Transverse colon (tissue), 4 donors: Measurements from ENCODE around the gene DST. TPM values are rescaled to one million over a fixed set of nuclear protein-coding genes. Genes with fewer than 3 reads are reported as not detected.

Experiments
- DNase-seq: peaks from one replicate; pipeline ENCODE4 v3.0.0-alpha.2; 2019
- H3K27ac ChIP-seq, 4 donors: fragments of 200-600 bp; sonication (generic); 2 replicates each; pipeline ENCODE4 v1.5.1; 2016 to 2018; ENCODE audit warnings: inconsistent platforms in 4 of 4
- H3K27me3 ChIP-seq: fragments of 200-600 bp; sonication (generic); 2 replicates; pipeline ENCODE4 v1.5.1; 2017; ENCODE audit warnings: inconsistent platforms
- H3K36me3 ChIP-seq, 4 donors: fragments of 200-600 bp; sonication (generic); 2 replicates each; pipeline ENCODE4 v1.5.1; 2017 to 2019; ENCODE audit warnings: inconsistent platforms in 4 of 4
- H3K4me1 ChIP-seq, 4 donors: fragments of 200-600 bp; sonication (generic); 2 replicates each; pipeline ENCODE4 v1.5.1; 2017 to 2020; ENCODE audit warnings: inconsistent platforms in 4 of 4
- H3K4me3 ChIP-seq, 4 donors: fragments of 200-600 bp; sonication (generic); 1 replicate in 1 of 4; 2 replicates in 3 of 4; pipeline versions ENCODE4 v1.5.1 to v1.6.1; 2017 to 2019; ENCODE audit warnings: inconsistent platforms in 4 of 4
- H3K9me3 ChIP-seq, 2 donors: fragments of 200-600 bp; sonication (generic); 2 replicates each; pipeline ENCODE4 v1.5.1; 2017 to 2019; ENCODE audit warnings: inconsistent platforms in 2 of 2
- EP300 ChIP-seq: sonication (generic); formaldehyde crosslinking; IDR thresholded peaks from one replicate; pipeline ENCODE4 v1.6.1; 2017; ENCODE audit warnings: antibody characterized with exemption, low read depth
- POLR2A ChIP-seq: fragments of 450-650 bp; IDR thresholded peaks from one replicate; pipeline ENCODE4 v1.6.1; 2016; ENCODE audit warnings: antibody characterized with exemption, mild to moderate bottlenecking, moderate library complexity
- POLR2AphosphoS5 ChIP-seq, 3 donors: sonication (generic); formaldehyde crosslinking; IDR thresholded peaks; one replicate each; pipeline ENCODE4 v1.6.1; 2016; ENCODE audit warnings: antibody characterized with exemption in 3 of 3
- WGBS, 2 donors: methylation state at CpG; one replicate each; pipeline ENCODE4 v1.1.5; 2018; ENCODE audit warnings: low coverage in 1 of 2; 5-methylcytosine and 5-hydroxymethylcytosine counted together
- in situ Hi-C, 4 donors: fragments of 200-750 bp; cut with MboI; loops; one replicate each; pipeline versions ENCODE4 v1.15.0 to v1.15.1; 2017; ENCODE audit warnings: low sequenced_read_pairs in 3 of 4, low pct_ligation_motif_present in 1 of 4, low pct_unique_long_range_greater_than_20kb in 1 of 4
- intact Hi-C: fragments of 100-400 bp; cut with DNase I; formaldehyde crosslinking; loops from one replicate; pipeline ENCODE4 v1.15.1; 2023; ENCODE audit warnings: low total_unique reads
- total RNA-seq, 4 donors: library from RNA; depleted of rRNA; stranded (reverse); fragments of >200 nt; gene quantifications; one replicate each; pipeline ENCODE4 v1.1.0, GENCODE V29; 2016
- TF ChIP-seq, protein P1 (sequence below), 5 experiments: fragments of 200-600 bp in 3 of 5; fragments of 450-650 bp in 2 of 5; sonication (generic) in 3 of 5; IDR thresholded peaks; 1 replicate in 2 of 5; 2 replicates in 3 of 5; pipeline ENCODE4 v1.5.1; 2016 to 2017; ENCODE audit warnings: antibody characterized with exemption in 5 of 5, inconsistent platforms in 3 of 5, mild to moderate bottlenecking in 2 of 5, moderate library complexity in 1 of 5

The DST gene
- total RNA-seq, 4 donors from 2014 or later: 280 to 535 (median 428) TPM

DNA sequence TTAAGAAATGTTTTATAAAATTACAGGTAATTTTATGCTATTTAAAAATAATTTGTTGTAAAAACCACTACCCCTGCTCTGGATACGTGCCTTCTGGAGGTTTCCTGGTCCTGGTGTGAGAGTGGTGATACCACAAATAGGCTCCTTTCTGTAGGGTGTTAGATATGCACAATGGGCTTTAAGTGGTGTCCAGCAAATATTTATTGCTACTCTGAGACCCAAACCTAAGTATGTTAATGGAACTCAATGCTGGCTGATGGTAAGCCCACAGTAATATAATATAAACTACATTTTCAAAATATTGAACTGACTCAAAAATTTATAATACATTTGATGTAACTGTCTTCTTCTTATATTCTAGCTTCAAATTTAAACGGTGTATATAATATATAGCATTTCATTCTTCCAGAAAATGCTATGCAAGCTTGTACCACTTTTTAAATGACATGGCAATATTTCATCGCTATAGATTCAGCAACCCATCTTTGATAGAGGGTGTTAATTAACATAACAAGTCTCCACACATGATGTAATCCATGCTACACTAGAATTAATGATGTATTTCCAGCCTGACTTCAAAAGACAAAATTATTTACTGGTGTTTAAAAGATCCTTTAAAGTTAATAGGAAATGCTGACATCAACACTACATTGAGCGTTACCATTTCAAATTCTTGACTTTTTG is 161.9 kb downstream of the DST start:
- intact Hi-C loops (no loop called here), in situ Hi-C loops (no loop called here)
- TF ChIP-seq, protein P1, sequence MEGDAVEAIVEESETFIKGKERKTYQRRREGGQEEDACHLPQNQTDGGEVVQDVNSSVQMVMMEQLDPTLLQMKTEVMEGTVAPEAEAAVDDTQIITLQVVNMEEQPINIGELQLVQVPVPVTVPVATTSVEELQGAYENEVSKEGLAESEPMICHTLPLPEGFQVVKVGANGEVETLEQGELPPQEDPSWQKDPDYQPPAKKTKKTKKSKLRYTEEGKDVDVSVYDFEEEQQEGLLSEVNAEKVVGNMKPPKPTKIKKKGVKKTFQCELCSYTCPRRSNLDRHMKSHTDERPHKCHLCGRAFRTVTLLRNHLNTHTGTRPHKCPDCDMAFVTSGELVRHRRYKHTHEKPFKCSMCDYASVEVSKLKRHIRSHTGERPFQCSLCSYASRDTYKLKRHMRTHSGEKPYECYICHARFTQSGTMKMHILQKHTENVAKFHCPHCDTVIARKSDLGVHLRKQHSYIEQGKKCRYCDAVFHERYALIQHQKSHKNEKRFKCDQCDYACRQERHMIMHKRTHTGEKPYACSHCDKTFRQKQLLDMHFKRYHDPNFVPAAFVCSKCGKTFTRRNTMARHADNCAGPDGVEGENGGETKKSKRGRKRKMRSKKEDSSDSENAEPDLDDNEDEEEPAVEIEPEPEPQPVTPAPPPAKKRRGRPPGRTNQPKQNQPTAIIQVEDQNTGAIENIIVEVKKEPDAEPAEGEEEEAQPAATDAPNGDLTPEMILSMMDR (IDR thresholded peaks at IDR 0.05): no peak
- TF ChIP-seq EP300 (no peak), POLR2AphosphoS5 (IDR thresholded peaks at IDR 0.05) (no peak), POLR2A (no peak)
- Histone ChIP-seq H3K9me3 (no peaks in the 10 kb centered on the region), H3K4me3 (no peak overlapping the region), H3K27me3 (no peaks in the 10 kb centered on the region), H3K27ac (no peak overlapping the region), H3K36me3 (peaks cover 0 to 36% (median 15%) of the 10 kb centered on the region in 4 donors), H3K4me1 (peaks cover 0 to 16% (median 8%) of the 10 kb centered on the region in 4 donors)
- DNase-seq: no peak
- 80 to 82% methylated on average over 4 of the region's 4 CpGs for WGBS, 2 donors

GRCh38 chr6:56480246-56480645 is 162.4 kb downstream of the DST start:
- Histone ChIP-seq H3K36me3 (peaks cover 0 to 41% (median 17%) of the 10 kb centered on the region in 4 donors), H3K9me3 (no peaks in the 10 kb centered on the region), H3K4me1 (peaks cover 0 to 15% (median 8%) of the 10 kb centered on the region in 4 donors), H3K4me3 (no peak overlapping the region), H3K27ac (no peak overlapping the region), H3K27me3 (no peaks in the 10 kb centered on the region)
- in situ Hi-C loops: no loop called here
- TF ChIP-seq, protein P1 (IDR thresholded peaks at IDR 0.05): no peak
- TF ChIP-seq EP300 (no peak), POLR2AphosphoS5 (IDR thresholded peaks at IDR 0.05) (no peak), POLR2A (no peak)
- intact Hi-C loops: no loop called here
- no peak for DNase-seq

- whole genome bisulfite sequencing, 2 donors: 87 to 92% methylated on average over 3 of the region's 3 CpGs
- Histone ChIP-seq H3K27ac (no peak overlapping the region), H3K4me3 (no peak overlapping the region), H3K36me3 (peaks cover 0 to 45% (median 17%) of the 10 kb centered on the region in 4 donors), H3K9me3 (no peaks in the 10 kb centered on the region), H3K4me1 (peaks cover 0 to 9% (median 7%) of the 10 kb centered on the region in 4 donors), H3K27me3 (no peaks in the 10 kb centered on the region)
- no peak for DNase-seq
- TF ChIP-seq, protein P1 (IDR thresholded peaks at IDR 0.05): no peak
- TF ChIP-seq POLR2AphosphoS5 (IDR thresholded peaks at IDR 0.05) (no peak), POLR2A (no peak)
- intact Hi-C loops (no loop called here), in situ Hi-C loops (no loop called here)
Measured at GRCh38 chr6:56479381-56479780, 163.3 kb downstream of the DST start.

- intact Hi-C loops (no loop called here), in situ Hi-C loops (no loop called here)
- Histone ChIP-seq H3K9me3 (no peaks in the 10 kb centered on the region), H3K36me3 (peaks cover 0 to 53% (median 20%) of the 10 kb centered on the region in 4 donors), H3K27me3 (no peaks in the 10 kb centered on the region), H3K27ac (no peak overlapping the region), H3K4me1 (peaks cover 0 to 9% (median 6%) of the 10 kb centered on the region in 4 donors), H3K4me3 (no peak overlapping the region)
- DNase-seq: no peak
- 86% methylated on average over 1 of the region's 1 CpG; no CpG with 5 or more reads in 1 of the 2 donors for WGBS, 2 donors
- TF ChIP-seq, protein P1 (IDR thresholded peaks at IDR 0.05): no peak
- TF ChIP-seq EP300 (no peak), POLR2AphosphoS5 (IDR thresholded peaks at IDR 0.05) (no peak), POLR2A (no peak)
Measured at GRCh38 chr6:56478202-56478601, 164.5 kb downstream of the DST start.
